ENCODE results near the gene GCNA. TPM values are rescaled to one million over a fixed set of nuclear protein-coding genes. Genes with fewer than 3 reads are reported as not detected.

The GCNA gene
- polyA plus RNA-seq, 1 donor (not counting 4 experiments of a cell fraction or from before 2014, with no cell fraction given) = 1.2 TPM

DNA sequence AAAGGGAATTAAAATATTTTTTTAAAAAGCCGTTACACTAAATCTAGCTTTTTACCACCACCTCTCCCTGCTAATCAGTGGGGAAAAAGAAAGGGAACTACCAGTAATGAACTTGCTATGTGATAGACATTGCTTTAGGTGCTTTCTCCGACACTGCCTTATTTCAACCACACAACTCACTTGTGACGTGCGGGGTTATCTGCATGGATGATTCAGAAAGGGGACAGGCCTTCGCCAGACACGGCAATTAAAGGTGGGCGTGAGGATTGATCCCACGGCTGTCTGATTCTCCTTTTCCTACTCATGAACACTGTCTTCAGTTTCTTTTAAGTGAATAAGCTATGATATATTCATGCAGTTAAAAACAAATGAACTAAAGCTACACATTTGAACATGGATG is 41.0 kb downstream of the GCNA start:
- dilution Hi-C loops (cut with MboI; ENCODE audit: extremely low pct_ligation_motif_present, low sequenced_read_pairs) = no loop called here

GRCh38 chrX:71619986-71620385 is 41.7 kb downstream of the GCNA start:
- Histone ChIP-seq H3K27ac (ENCODE audit: control insufficient read depth, insufficient read depth, low read length) (no peak overlapping the region), H3K9me3 (ENCODE audit: control insufficient read depth, low read depth, low read length) (no peaks in the 10 kb centered on the region), H4K20me1 (ENCODE audit: control insufficient read depth, extremely low read depth, insufficient read depth, low read length) (no peaks in the 10 kb centered on the region), H3K36me3 (ENCODE audit: control insufficient read depth in 2 of 2, extremely low read depth in 1 of 2, insufficient read depth in 2 of 2, low read length in 2 of 2) (no peaks in the 10 kb centered on the region), H3K4me3 (ENCODE audit: control insufficient read depth in 2 of 3, extremely low read depth in 1 of 3, insufficient read depth in 2 of 3, low read depth in 1 of 3, low read length in 3 of 3) (no peak overlapping the region), H3K4me2 (ENCODE audit: control insufficient read depth, extremely low read depth, insufficient read depth, low read depth, low read length) (no peak overlapping the region), H3K4me1 (ENCODE audit: control insufficient read depth, extremely low read depth, insufficient read depth, low read length) (peaks cover 12% of the 10 kb centered on the region), H2AFZ (ENCODE audit: control insufficient read depth, low read length) (no peak overlapping the region), H3K79me2 (ENCODE audit: control insufficient read depth, insufficient read depth, low read length) (no peaks in the 10 kb centered on the region), H3K9me1 (ENCODE audit: control insufficient read depth, extremely low read depth, insufficient read depth, low read length) (no peaks in the 10 kb centered on the region), H3K27me3 (ENCODE audit: control insufficient read depth, extremely low read depth, insufficient read depth, low read length) (no peaks in the 10 kb centered on the region), H3K9ac (ENCODE audit: control insufficient read depth, extremely low read depth, insufficient read depth, low read length) (no peak overlapping the region)
- FAIRE-seq (no peak), DNase-seq (ENCODE audit: low read depth, low spot score) (no peak)
- TF ChIP-seq CTCF (optimal IDR thresholded peaks at IDR 0.05 in 1 of 3, IDR thresholded peaks at IDR 0.05 in 1 of 3, conservative IDR thresholded peaks at IDR 0.05 in 1 of 3; ENCODE audit: extremely low read depth in 1 of 3, insufficient read depth in 2 of 3, low read length in 3 of 3) (no peak), EZH2 (IDR thresholded peaks at IDR 0.05; ENCODE audit: low read length) (no peak)
- dilution Hi-C loops (cut with MboI; ENCODE audit: extremely low pct_ligation_motif_present, low sequenced_read_pairs) = no loop called here

More for the DNA sequence above, 41.0 kb downstream of the GCNA start:
- Histone ChIP-seq H4K20me1 (ENCODE audit: control insufficient read depth, extremely low read depth, insufficient read depth, low read length) (no peaks in the 10 kb centered on the region), H3K9me1 (ENCODE audit: control insufficient read depth, extremely low read depth, insufficient read depth, low read length) (no peaks in the 10 kb centered on the region), H3K4me3 (ENCODE audit: control insufficient read depth in 2 of 3, extremely low read depth in 1 of 3, insufficient read depth in 2 of 3, low read depth in 1 of 3, low read length in 3 of 3) (no peak overlapping the region), H2AFZ (ENCODE audit: control insufficient read depth, low read length) (no peak overlapping the region), H3K36me3 (ENCODE audit: control insufficient read depth in 2 of 2, extremely low read depth in 1 of 2, insufficient read depth in 2 of 2, low read length in 2 of 2) (no peaks in the 10 kb centered on the region), H3K27ac (ENCODE audit: control insufficient read depth, insufficient read depth, low read length) (no peak overlapping the region), H3K9ac (ENCODE audit: control insufficient read depth, extremely low read depth, insufficient read depth, low read length) (no peak overlapping the region), H3K79me2 (ENCODE audit: control insufficient read depth, insufficient read depth, low read length) (no peaks in the 10 kb centered on the region), H3K27me3 (ENCODE audit: control insufficient read depth, extremely low read depth, insufficient read depth, low read length) (no peaks in the 10 kb centered on the region), H3K4me1 (ENCODE audit: control insufficient read depth, extremely low read depth, insufficient read depth, low read length) (peaks cover 12% of the 10 kb centered on the region), H3K4me2 (ENCODE audit: control insufficient read depth, extremely low read depth, insufficient read depth, low read depth, low read length) (no peak overlapping the region), H3K9me3 (ENCODE audit: control insufficient read depth, low read depth, low read length) (no peaks in the 10 kb centered on the region)
- no peak for DNase-seq (ENCODE audit: low read depth, low spot score)
- TF ChIP-seq CTCF (optimal IDR thresholded peaks at IDR 0.05 in 1 of 3, IDR thresholded peaks at IDR 0.05 in 1 of 3, conservative IDR thresholded peaks at IDR 0.05 in 1 of 3; ENCODE audit: extremely low read depth in 1 of 3, insufficient read depth in 2 of 3, low read length in 3 of 3) (no peak), EZH2 (IDR thresholded peaks at IDR 0.05; ENCODE audit: low read length) (no peak)
- FAIRE-seq = no peak

Measured in keratinocyte (primary cell).